Natural killer cell (primary cell): ENCODE results near the gene MGAT4C. TPM values are rescaled to one million over a fixed set of nuclear protein-coding genes. Genes with fewer than 3 reads are reported as not detected.

Experiments used
- ATAC-seq, 3 donors: fragments of 150-1000 bp in 2 of 3; fragments of 200-7000 bp in 1 of 3; cut with Tn5 transposase; 1 replicate in 1 of 3; 2 replicates in 2 of 3; pipeline ENCODE4 v1.10.0; 2021; ENCODE audit warnings: mild to moderate bottlenecking in 2 of 3, moderate library complexity in 2 of 3
- DNase-seq, 2 donors: peaks; one replicate each; pipeline versions ENCODE4 v3.0.0 to v3.0.0-alpha.2; 2013 to 2021; ENCODE audit warnings: mixed read lengths in 1 of 2
- H3K27ac ChIP-seq: one replicate; pipeline ENCODE4 v1.5.1; 2013; ENCODE audit warnings: mild to moderate bottlenecking, low read length
- H3K27me3 ChIP-seq: one replicate; pipeline ENCODE4 v1.6.1; 2013; ENCODE audit warnings: low read length; ENCODE audit not compliant: control insufficient read depth, insufficient read depth
- H3K36me3 ChIP-seq: one replicate; pipeline ENCODE4 v1.6.1; 2013; ENCODE audit warnings: low read length; ENCODE audit not compliant: control insufficient read depth, insufficient read depth
- H3K4me1 ChIP-seq: one replicate; pipeline ENCODE4 v1.6.1; 2013; ENCODE audit warnings: low read length; ENCODE audit not compliant: control insufficient read depth, insufficient read depth
- H3K4me3 ChIP-seq: one replicate; pipeline ENCODE4 v1.5.1; 2013; ENCODE audit warnings: low read length
- H3K9me3 ChIP-seq: one replicate; pipeline ENCODE4 v1.6.1; 2013; ENCODE audit warnings: low read length; ENCODE audit not compliant: control insufficient read depth, insufficient read depth
- H3K27ac Mint-ChIP-seq, 2 donors: one replicate each; pipeline ENCODE4 v1.8.0; 2022; ENCODE audit warnings: mild to moderate bottlenecking in 2 of 2, mixed read lengths in 2 of 2, moderate library complexity in 1 of 2
- H3K27me3 Mint-ChIP-seq, 2 donors: one replicate each; pipeline ENCODE4 v1.8.0; 2022; ENCODE audit warnings: low read depth in 2 of 2, mixed read lengths in 2 of 2
- H3K36me3 Mint-ChIP-seq: one replicate; pipeline ENCODE4 v1.8.0; 2022; ENCODE audit warnings: mixed read lengths
- H3K4me1 Mint-ChIP-seq, 2 donors: one replicate each; pipeline ENCODE4 v1.8.0; 2022; ENCODE audit warnings: mixed read lengths in 2 of 2
- H3K4me3 Mint-ChIP-seq: one replicate; pipeline ENCODE4 v1.8.0; 2022; ENCODE audit warnings: mild to moderate bottlenecking, moderate library complexity, mixed read lengths
- H3K9me3 Mint-ChIP-seq, 2 donors: one replicate each; pipeline ENCODE4 v1.8.0; 2022; ENCODE audit warnings: mixed read lengths in 2 of 2
- CTCF ChIP-seq: fragments of 200-600 bp; IDR thresholded peaks from one replicate; pipeline ENCODE4 v1.8.0; 2022; ENCODE audit warnings: antibody characterized with exemption
- WGBS: methylation state at CpG from one replicate; pipeline ENCODE4 v1.1.7; 2013; ENCODE audit warnings: missing lambda C conversion rate; ENCODE audit not compliant: insufficient coverage; 5-methylcytosine and 5-hydroxymethylcytosine counted together
- intact Hi-C: fragments of 100-400 bp; cut with micrococcal nuclease; formaldehyde crosslinking; loops from one replicate; pipeline ENCODE4 v1.14.2; 2022
- total RNA-seq, 4 donors: library from RNA; stranded (reverse); fragments of 120-200 nt in 1 of 4; gene quantifications; one replicate each; pipeline versions ENCODE4 v1.2.3 to v1.2.4, GENCODE V29; 2013 to 2022

The MGAT4C gene
- total RNA-seq, 3 donors from 2014 or later (not counting 1 experiment from before 2014, with no cell fraction given), result not detected

DNA sequence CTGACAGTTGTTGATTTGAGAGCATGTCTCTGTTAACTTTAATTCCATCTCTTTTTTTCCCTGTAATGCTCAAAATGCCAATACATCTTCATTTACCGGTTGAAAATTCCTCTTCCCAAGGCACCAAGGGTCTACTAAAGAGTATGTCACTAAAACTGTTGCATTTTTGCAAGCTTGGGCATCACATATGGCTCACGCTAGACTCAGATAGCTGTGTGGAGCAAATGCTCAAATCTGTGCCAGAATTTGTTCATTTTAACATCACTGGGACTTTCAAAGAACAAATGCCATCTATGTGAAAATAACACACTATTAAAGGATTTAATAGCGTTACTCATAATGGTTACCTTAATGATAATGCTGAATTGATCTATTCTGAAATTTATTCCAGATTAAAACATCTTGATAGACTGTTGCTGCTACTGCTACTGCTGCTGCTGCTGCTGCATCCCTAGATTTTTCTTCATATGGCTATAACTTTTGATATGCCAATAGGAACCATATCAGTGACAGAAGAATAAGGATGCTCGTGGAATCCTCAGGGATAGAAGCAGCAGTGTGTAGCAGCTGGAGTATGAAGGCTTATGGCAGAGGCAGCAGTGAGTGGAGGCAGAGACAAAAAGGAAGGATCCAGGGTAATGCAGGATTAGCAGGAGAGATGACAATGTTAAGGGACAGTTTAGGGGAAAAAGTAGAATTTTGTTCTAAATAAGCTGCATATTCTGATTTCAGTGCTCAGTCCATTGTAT lies 57.3 kb downstream of the MGAT4C start:
- 70% methylated on average over 3 of the region's 4 CpGs for WGBS
- no peak for DNase-seq
- H3K27ac Mint-ChIP-seq, result no peak overlapping the region
- H3K4me3 Mint-ChIP-seq, result no peak overlapping the region
- no peaks in the 10 kb centered on the region for H3K36me3 Mint-ChIP-seq
- Histone ChIP-seq H3K4me3 (no peak overlapping the region), H3K27me3 (no peaks in the 10 kb centered on the region), H3K27ac (no peak overlapping the region), H3K9me3 (no peaks in the 10 kb centered on the region), H3K36me3 (no peaks in the 10 kb centered on the region), H3K4me1 (no peaks in the 10 kb centered on the region)
- intact Hi-C loops, result no loop called here
- no peak for ATAC-seq
- H3K9me3 Mint-ChIP-seq, result peaks cover 7 to 12% of the 10 kb centered on the region in 2 donors
- TF ChIP-seq CTCF, result no peak
- H3K27me3 Mint-ChIP-seq, result no peaks in the 10 kb centered on the region
- H3K4me1 Mint-ChIP-seq, result no peaks in the 10 kb centered on the region

DNA sequence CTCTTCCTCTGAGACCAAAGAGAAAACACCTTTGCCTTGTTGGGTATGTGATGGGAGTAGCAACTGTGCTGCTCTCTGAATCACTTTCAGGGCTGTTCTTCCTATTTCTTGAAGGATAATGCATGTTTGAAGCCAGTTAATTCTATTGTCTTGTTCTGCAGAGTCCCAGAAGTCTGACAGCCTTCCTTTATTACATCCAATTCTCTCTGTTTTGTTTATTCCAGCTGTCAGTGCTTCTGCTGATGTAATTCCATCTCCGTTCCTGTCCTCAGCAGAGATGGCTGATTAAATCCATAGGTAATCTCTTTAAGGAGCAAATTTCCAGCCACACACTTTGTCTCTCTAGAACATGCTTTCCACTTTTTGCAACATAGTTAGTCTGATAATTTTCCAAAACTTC lies 59.7 kb downstream of the MGAT4C start:
- Mint-ChIP-seq H3K27ac (no peak overlapping the region), H3K27me3 (no peaks in the 10 kb centered on the region), H3K4me3 (no peak overlapping the region), H3K9me3 (peaks cover 9 to 14% of the 10 kb centered on the region in 2 donors), H3K36me3 (no peaks in the 10 kb centered on the region), H3K4me1 (no peaks in the 10 kb centered on the region)
- no peak overlapping the region for H3K27ac ChIP-seq
- no peak for DNase-seq
- no peak overlapping the region for H3K4me3 ChIP-seq
- 79% methylated on average over 1 of the region's 1 CpG for WGBS
- no peak for TF ChIP-seq CTCF
- intact Hi-C loops, result no loop called here
- H3K27me3 ChIP-seq, result no peaks in the 10 kb centered on the region
- H3K4me1 ChIP-seq, result no peaks in the 10 kb centered on the region
- H3K9me3 ChIP-seq, result no peaks in the 10 kb centered on the region
- ATAC-seq, result no peak
- H3K36me3 ChIP-seq, result no peaks in the 10 kb centered on the region

DNA sequence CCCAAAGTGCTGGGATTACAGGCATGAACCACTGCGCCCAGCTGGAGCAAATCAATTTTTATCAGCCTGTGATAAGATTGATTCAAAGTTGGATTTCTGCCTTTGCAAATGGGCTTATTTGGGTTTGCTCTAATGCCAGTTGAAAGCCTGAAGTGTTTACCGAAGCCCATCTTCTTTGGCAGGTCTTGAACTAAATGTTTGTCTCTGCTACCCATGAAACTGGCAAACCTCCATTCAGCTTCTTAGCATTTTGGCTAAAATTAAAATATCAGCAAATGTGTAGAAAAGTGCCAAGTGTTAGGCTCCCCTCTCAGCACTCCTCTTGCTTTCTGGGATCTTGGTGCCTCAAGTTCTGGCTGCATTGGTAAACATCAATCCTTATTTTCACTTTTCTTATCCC lies 61.5 kb downstream of the MGAT4C start:
- ATAC-seq, result no peak
- H3K4me1 Mint-ChIP-seq, result no peaks in the 10 kb centered on the region
- no peaks in the 10 kb centered on the region for H3K27me3 ChIP-seq
- no peaks in the 10 kb centered on the region for H3K36me3 ChIP-seq
- H3K4me1 ChIP-seq, result no peaks in the 10 kb centered on the region
- H3K9me3 ChIP-seq, result no peaks in the 10 kb centered on the region
- DNase-seq, result no peak
- H3K4me3 Mint-ChIP-seq, result no peak overlapping the region
- H3K27ac ChIP-seq, result no peak overlapping the region
- no peak overlapping the region for H3K27ac Mint-ChIP-seq
- H3K4me3 ChIP-seq, result no peak overlapping the region
- 78% methylated on average over 2 of the region's 2 CpGs for WGBS
- intact Hi-C loops, result no loop called here
- TF ChIP-seq CTCF, result no peak
- H3K36me3 Mint-ChIP-seq, result no peaks in the 10 kb centered on the region
- no peaks in the 10 kb centered on the region for H3K27me3 Mint-ChIP-seq
- H3K9me3 Mint-ChIP-seq, result peaks cover 9 to 14% of the 10 kb centered on the region in 2 donors

GRCh38 chr12:86193931-86194330 lies 62.3 kb downstream of the MGAT4C start:
- Histone ChIP-seq H3K4me1 (no peaks in the 10 kb centered on the region), H3K9me3 (no peaks in the 10 kb centered on the region), H3K27ac (no peak overlapping the region), H3K27me3 (no peaks in the 10 kb centered on the region), H3K36me3 (no peaks in the 10 kb centered on the region), H3K4me3 (no peak overlapping the region)
- no CpG with 5 or more reads among the region's 1 CpG for WGBS
- Mint-ChIP-seq H3K27me3 (no peaks in the 10 kb centered on the region), H3K27ac (no peak overlapping the region), H3K4me1 (no peaks in the 10 kb centered on the region), H3K9me3 (peaks cover 7 to 11% of the 10 kb centered on the region in 2 donors), H3K4me3 (no peak overlapping the region), H3K36me3 (no peaks in the 10 kb centered on the region)
- no peak for TF ChIP-seq CTCF
- DNase-seq, result no peak
- ATAC-seq, result no peak
- intact Hi-C loops, result no loop called here
